K562 (cell line): ENCODE results near the gene ARMCX6. TPM values are rescaled to one million over a fixed set of nuclear protein-coding genes. Genes with fewer than 3 reads are reported as not detected.

ENCODE experiments used
- BCLAF1 ChIP-seq, 2 experiments: fragments of 450-650 bp in 1 of 2; IDR thresholded peaks; 2 replicates each; pipeline ENCODE4 v1.6.1; 2011 to 2017; ENCODE audit warnings: low read depth in 2 of 2, antibody characterized with exemption in 1 of 2, borderline replicate concordance in 1 of 2, low read length in 1 of 2, mild to moderate bottlenecking in 1 of 2, mixed read lengths in 1 of 2; ENCODE audit not compliant: control insufficient read depth in 1 of 2
- SMARCA5 ChIP-seq: fragments of 450-650 bp; IDR thresholded peaks from 2 replicates; pipeline ENCODE4 v1.6.1; 2016
- THRAP3 ChIP-seq: fragments of 450-650 bp; IDR thresholded peaks from 2 replicates; pipeline ENCODE4 v1.6.1; 2016; ENCODE audit warnings: mild to moderate bottlenecking, inconsistent platforms, borderline replicate concordance
- ZNF12 ChIP-seq: sonication (generic); formaldehyde crosslinking; IDR thresholded peaks from 2 replicates; pipeline ENCODE4 v1.4.0; 2020; ENCODE audit warnings: mild to moderate bottlenecking, missing genetic modification reagents
- ZNF644 ChIP-seq: fragments of 200-800 bp; sonication (Bioruptor generic); IDR thresholded peaks from 2 replicates; pipeline ENCODE4 v1.6.1; 2016; ENCODE audit warnings: low read depth, missing genetic modification characterization, missing compliant biosample characterization
- ZNF696 ChIP-seq: fragments of 250-450 bp; sonication (Bioruptor Pico); conservative IDR thresholded peaks from 2 replicates; pipeline ENCODE4 v1.4.0; 2020; ENCODE audit warnings: mild to moderate bottlenecking, moderate library complexity
- polyA plus RNA-seq, 8 experiments: library from polyadenylated mRNA; depleted of rRNA in 4 of 8; stranded (reverse) in 5 of 8; unstranded in 3 of 8; fragments of >200 nt; fragmentation: Nextera tagmentation in 2 of 8; fragmentation: Illumina TruSeq in 1 of 8; extraction: Ambion mirVana in 2 of 8; extraction: Trizol in 1 of 8; gene quantifications; 2 replicates each; pipeline versions ENCODE4 v1.2.1 to v1.2.3, GENCODE V29; 2011 to 2014; ENCODE audit warnings: inconsistent platforms in 1 of 8, missing spikeins in 1 of 8
- total RNA-seq, 7 experiments: library from RNA; depleted of rRNA in 6 of 7; stranded (reverse); fragments of >200 nt in 6 of 7; fragmentation: Illumina TruSeq in 2 of 7; extraction: Trizol in 2 of 7; gene quantifications; 2 replicates each; pipeline versions ENCODE4 v1.2.1 to v1.2.3, GENCODE V29; 2011 to 2021; ENCODE audit warnings: low replicate concordance in 1 of 7
- TF ChIP-seq, protein P1 (sequence below): fragments of 450-650 bp; formaldehyde crosslinking; IDR thresholded peaks from 2 replicates; pipeline ENCODE4 v1.4.0; 2020; ENCODE audit warnings: mild to moderate bottlenecking, mixed read lengths
- TF ChIP-seq, protein P2 (sequence below), 2 experiments: fragments of 450-650 bp; IDR thresholded peaks; 2 replicates each; pipeline ENCODE4 v1.6.1; 2016; ENCODE audit warnings: mild to moderate bottlenecking in 2 of 2, borderline replicate concordance in 1 of 2, low read depth in 1 of 2, moderate library complexity in 1 of 2

ARMCX6 gene
- total and polyA plus RNA-seq, 9 of the 15 experiments (the other 6 are each of a cell fraction or from before 2014, with no cell fraction given) = 15.4 to 41.2 (median 24.6) TPM

DNA sequence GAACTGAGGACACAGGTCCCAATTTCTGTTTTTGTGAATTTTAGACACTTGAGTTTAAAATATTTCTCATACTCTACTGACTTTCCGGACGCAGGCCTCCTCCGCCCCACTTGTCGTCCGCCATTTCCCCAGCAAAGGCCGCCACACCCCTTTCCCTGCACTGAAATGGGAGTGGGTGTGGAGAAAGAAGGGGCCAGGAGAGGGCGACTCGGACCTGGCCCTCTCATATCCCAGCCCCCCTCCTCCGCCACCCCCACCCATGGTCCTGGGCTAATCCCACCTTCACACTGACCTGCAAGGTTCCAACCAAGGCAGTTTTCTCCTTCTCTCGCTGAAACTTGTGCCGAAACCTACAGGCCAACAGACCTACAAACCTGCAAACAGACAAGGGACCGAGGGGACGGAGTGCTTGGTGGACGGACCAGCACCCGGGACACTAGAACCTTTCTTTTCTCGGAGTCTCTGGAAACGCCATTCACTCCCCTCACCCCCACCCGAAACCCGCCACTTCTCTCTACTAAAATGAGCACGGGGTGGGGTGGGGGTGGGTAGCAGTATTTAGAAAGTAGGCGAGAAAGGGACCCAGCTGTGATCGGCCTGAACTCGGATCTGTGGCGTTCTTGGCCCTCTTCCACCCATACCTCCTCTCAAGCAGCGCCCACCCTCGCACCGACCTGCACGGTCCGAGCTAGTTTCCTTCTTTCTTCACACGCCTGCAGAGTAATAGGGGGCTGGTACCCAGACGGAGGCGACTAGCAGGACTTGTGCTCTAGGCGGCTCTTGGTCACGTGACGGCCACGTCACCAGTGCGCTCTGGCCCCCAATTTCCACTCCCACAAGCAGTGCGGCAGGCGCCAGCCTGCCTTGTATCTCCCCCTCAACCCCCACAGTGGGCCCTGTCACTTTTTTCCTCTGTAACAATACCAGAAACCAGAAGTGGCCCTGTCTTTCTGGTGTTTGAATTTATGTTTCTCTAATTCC is at the start of gene ARMCX6 (continued):
- no peak for TF ChIP-seq SMARCA5
- no peak for TF ChIP-seq ZNF644 (tag)
- TF ChIP-seq, protein P1, sequence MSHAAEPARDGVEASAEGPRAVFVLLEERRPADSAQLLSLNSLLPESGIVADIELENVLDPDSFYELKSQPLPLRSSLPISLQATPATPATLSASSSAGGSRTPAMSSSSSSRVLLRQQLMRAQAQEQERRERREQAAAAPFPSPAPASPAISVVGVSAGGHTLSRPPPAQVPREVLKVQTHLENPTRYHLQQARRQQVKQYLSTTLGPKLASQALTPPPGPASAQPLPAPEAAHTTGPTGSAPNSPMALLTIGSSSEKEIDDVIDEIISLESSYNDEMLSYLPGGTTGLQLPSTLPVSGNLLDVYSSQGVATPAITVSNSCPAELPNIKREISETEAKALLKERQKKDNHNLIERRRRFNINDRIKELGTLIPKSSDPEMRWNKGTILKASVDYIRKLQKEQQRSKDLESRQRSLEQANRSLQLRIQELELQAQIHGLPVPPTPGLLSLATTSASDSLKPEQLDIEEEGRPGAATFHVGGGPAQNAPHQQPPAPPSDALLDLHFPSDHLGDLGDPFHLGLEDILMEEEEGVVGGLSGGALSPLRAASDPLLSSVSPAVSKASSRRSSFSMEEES = peak; percentile 97
- TF ChIP-seq, protein P2, sequence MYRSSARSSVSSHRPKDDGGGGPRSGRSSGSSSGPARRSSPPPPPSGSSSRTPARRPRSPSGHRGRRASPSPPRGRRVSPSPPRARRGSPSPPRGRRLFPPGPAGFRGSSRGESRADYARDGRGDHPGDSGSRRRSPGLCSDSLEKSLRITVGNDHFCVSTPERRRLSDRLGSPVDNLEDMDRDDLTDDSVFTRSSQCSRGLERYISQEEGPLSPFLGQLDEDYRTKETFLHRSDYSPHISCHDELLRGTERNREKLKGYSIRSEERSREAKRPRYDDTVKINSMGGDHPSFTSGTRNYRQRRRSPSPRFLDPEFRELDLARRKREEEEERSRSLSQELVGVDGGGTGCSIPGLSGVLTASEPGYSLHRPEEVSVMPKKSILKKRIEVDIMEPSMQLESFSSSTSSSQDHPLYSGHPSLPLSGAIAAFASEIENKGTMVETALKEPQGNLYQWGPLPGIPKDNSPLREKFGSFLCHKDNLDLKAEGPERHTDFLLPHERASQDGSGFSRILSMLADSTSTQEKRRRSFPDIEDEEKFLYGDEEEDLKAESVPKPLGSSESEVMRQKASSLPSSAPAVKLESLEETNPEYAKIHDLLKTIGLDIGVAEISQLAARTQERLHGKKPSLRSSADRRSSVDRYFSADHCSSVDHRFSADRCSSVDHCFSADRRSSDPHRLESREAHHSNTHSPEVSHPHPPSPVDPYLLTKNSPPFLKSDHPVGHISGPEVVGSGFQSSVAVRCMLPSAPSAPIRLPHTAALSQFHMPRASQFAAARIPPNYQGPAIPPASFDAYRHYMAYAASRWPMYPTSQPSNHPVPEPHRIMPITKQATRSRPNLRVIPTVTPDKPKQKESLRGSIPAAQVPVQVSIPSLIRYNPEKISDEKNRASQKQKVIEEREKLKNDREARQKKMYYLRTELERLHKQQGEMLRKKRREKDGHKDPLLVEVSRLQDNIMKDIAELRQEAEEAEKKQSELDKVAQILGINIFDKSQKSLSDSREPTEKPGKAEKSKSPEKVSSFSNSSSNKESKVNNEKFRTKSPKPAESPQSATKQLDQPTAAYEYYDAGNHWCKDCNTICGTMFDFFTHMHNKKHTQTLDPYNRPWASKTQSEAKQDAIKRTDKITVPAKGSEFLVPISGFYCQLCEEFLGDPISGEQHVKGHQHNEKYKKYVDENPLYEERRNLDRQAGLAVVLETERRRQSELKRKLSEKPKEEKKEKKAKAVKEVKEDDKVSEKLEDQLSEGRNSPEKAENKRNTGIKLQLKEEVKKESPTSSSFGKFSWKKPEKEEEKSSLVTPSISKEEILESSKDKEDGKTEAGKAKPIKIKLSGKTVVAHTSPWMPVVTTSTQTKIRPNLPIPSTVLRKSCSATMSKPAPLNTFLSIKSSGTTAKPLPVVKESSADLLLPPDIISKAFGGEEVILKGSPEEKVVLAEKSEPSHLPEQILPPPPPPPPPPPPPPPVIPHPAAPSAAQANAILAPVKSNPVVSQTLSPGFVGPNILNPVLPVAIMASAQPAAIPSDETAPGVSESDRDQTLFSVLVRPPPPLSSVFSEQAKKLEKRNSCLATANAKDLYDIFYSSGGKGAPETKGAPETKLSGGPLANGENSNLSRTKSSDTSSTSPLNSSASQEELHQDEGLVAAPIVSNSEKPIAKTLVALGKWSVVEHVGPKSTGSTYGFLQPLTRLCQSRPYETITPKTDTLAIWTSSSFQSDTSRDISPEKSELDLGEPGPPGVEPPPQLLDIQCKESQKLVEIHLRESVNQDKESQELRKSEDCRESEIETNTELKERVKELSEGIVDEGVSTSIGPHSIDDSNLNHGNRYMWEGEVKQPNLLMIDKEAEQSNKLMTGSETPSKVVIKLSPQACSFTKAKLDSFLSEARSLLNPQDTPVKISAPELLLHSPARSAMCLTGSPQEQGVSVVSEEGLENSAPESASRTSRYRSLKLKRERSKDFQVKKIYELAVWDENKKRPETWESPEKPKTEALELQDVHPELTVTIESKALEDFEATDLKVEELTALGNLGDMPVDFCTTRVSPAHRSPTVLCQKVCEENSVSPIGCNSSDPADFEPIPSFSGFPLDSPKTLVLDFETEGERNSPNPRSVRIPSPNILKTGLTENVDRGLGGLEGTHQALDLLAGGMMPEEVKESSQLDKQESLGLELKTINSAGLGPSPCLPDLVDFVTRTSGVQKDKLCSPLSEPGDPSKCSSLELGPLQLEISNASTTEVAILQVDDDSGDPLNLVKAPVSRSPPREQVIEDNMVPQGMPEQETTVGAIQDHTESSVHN (IDR thresholded peaks at IDR 0.05; ENCODE audit: borderline replicate concordance in 1 of 2, low read depth in 1 of 2) = no peak
- TF ChIP-seq THRAP3 = no peak
- no peak for TF ChIP-seq BCLAF1 (IDR thresholded peaks at IDR 0.05; ENCODE audit: borderline replicate concordance in 1 of 2, control insufficient read depth in 1 of 2, low read depth in 2 of 2, low read length in 1 of 2)
- no peak for TF ChIP-seq ZNF12 (CRISPR knock-in tag)
- TF ChIP-seq ZNF696 (CRISPR knock-in tag) = no peak
